Endothelial cell of umbilical vein (primary cell): Measurements from ENCODE around the gene OLIG1. TPM values are rescaled to one million over a fixed set of nuclear protein-coding genes. Genes with fewer than 3 reads are reported as not detected.

Experiments
- BruUV-seq: library from RNA; stranded (reverse); fragments of 400-500 nt; replicated peaks from 2 replicates; lab custom pipeline; 2021; lab: Mats Ljungman, UMichigan
- CTCF ChIA-PET: fragments of 300-600, 350-600 bp; sonication (Branson Sonifier 250); formaldehyde crosslinking; loops from one replicate; lab custom pipeline; 2021; ENCODE audit warnings: antibody characterized with exemption, inconsistent platforms; lab: Charles Lee
- POLR2A ChIA-PET: fragments of 300-600, 350-600 bp; sonication (Branson Sonifier 250); formaldehyde crosslinking; loops from one replicate; lab custom pipeline; 2021; ENCODE audit warnings: antibody characterized with exemption, inconsistent platforms; lab: Charles Lee
- DNase-seq: peaks from one replicate; pipeline ENCODE4 v3.0.0-alpha.2; 2011; ENCODE audit warnings: low read depth, low spot score
- FAIRE-seq: peaks from 2 replicates; lab custom pipeline; 2011; peaks lifted over from hg19 to GRCh38; lab: Jason Lieb, UNC
- H2AFZ ChIP-seq: 2 replicates; pipeline ENCODE4 v1.6.0; 2012; ENCODE audit warnings: low read depth, low read length, control low read depth, inconsistent platforms
- H3K27ac ChIP-seq: 2 replicates; pipeline ENCODE4 v1.5.1; 2011; ENCODE audit warnings: low read depth, mild to moderate bottlenecking, control low read depth, low read length, moderate library complexity; ENCODE audit not compliant: insufficient read depth
- H3K27me3 ChIP-seq, 2 experiments: 2 replicates each; pipeline versions ENCODE4 v1.6.0 to v1.6.1; 2011; ENCODE audit warnings: low read length in 2 of 2, mixed read lengths in 1 of 2; ENCODE audit not compliant: control insufficient read depth in 2 of 2, insufficient read depth in 2 of 2
- H3K36me3 ChIP-seq, 2 experiments: 2 replicates in 1 of 2; 3 replicates in 1 of 2; pipeline ENCODE4 v1.5.1; 2011; ENCODE audit warnings: low read length in 2 of 2, mild to moderate bottlenecking in 1 of 2, moderate library complexity in 1 of 2; ENCODE audit not compliant: control insufficient read depth in 2 of 2, insufficient read depth in 2 of 2; ENCODE audit errors: extremely low read depth in 1 of 2
- H3K4me1 ChIP-seq: 3 replicates; pipeline ENCODE4 v1.5.1; 2011; ENCODE audit warnings: mild to moderate bottlenecking, low read length; ENCODE audit not compliant: control insufficient read depth, insufficient read depth; ENCODE audit errors: extremely low read depth
- H3K4me2 ChIP-seq: 2 replicates; pipeline ENCODE4 v1.6.1; 2011; ENCODE audit warnings: low read length, control low read depth, mixed read lengths; ENCODE audit not compliant: insufficient read depth
- H3K4me3 ChIP-seq, 3 experiments: fragments of 200-600 bp in 1 of 3; sonication (generic), shearing (Covaris generic) in 1 of 3; replicated peaks in 1 of 3; 2 replicates each; pipeline ENCODE4 v1.5.1; 2011 to 2016; ENCODE audit warnings: control low read depth in 3 of 3, low read length in 3 of 3, mild to moderate bottlenecking in 2 of 3, inconsistent platforms in 1 of 3, low read depth in 1 of 3, moderate library complexity in 1 of 3; ENCODE audit not compliant: insufficient read depth in 1 of 3
- H3K79me2 ChIP-seq: 2 replicates; pipeline ENCODE4 v1.6.0; 2012; ENCODE audit warnings: low read length, inconsistent platforms; ENCODE audit not compliant: control insufficient read depth, insufficient read depth
- H3K9ac ChIP-seq: replicated peaks from 2 replicates; pipeline ENCODE3; 2011; ENCODE audit warnings: low read length, control low read depth; ENCODE audit not compliant: insufficient read depth; ENCODE audit errors: extremely low read depth
- H3K9me1 ChIP-seq: replicated peaks from 3 replicates; pipeline ENCODE4 v1.6.0; 2011; ENCODE audit warnings: mild to moderate bottlenecking, low read length; ENCODE audit not compliant: control insufficient read depth, insufficient read depth; ENCODE audit errors: extremely low read depth
- H3K9me3 ChIP-seq: replicated peaks from 2 replicates; pipeline ENCODE4 v1.5.1; 2012; ENCODE audit warnings: low read length, inconsistent platforms; ENCODE audit not compliant: control insufficient read depth, insufficient read depth
- H4K20me1 ChIP-seq: replicated peaks from 2 replicates; pipeline ENCODE3; 2011; ENCODE audit warnings: mild to moderate bottlenecking, low read length; ENCODE audit not compliant: control insufficient read depth, insufficient read depth; ENCODE audit errors: extremely low read depth
- EZH2 ChIP-seq: IDR thresholded peaks from 2 replicates; pipeline ENCODE4 v1.6.1; 2012; ENCODE audit warnings: borderline replicate concordance, low read depth, mild to moderate bottlenecking, moderate library complexity, low read length, inconsistent platforms; ENCODE audit not compliant: severe bottlenecking
- FOS ChIP-seq: IDR thresholded peaks from 2 replicates; pipeline ENCODE4 v1.6.1; 2011; ENCODE audit warnings: mild to moderate bottlenecking, low read length, moderate library complexity, borderline replicate concordance; ENCODE audit not compliant: insufficient read depth
- GATA2 ChIP-seq: IDR thresholded peaks from 2 replicates; pipeline ENCODE4 v1.7.0; 2011; ENCODE audit warnings: low read depth, mild to moderate bottlenecking, moderate library complexity, mixed read lengths, low read length; ENCODE audit not compliant: insufficient read length, insufficient read depth
- JUN ChIP-seq: IDR thresholded peaks from 2 replicates; pipeline ENCODE4 v1.6.1; 2011; ENCODE audit warnings: borderline replicate concordance, low read depth; ENCODE audit not compliant: insufficient read length, insufficient read depth
- MYC ChIP-seq: IDR thresholded peaks from one replicate; pipeline ENCODE4 v1.6.1; 2011; ENCODE audit warnings: mild to moderate bottlenecking, low read depth, low read length
- POLR2A ChIP-seq: IDR thresholded peaks from 2 replicates; pipeline ENCODE4 v1.6.1; 2012; ENCODE audit warnings: low read depth, mild to moderate bottlenecking, control low read depth, low read length
- POLR2AphosphoS5 ChIP-seq: IDR thresholded peaks from 2 replicates; pipeline ENCODE4 v1.6.1; 2012; ENCODE audit warnings: low read depth, mild to moderate bottlenecking, control low read depth, low read length, moderate library complexity; ENCODE audit not compliant: insufficient read depth
- dilution Hi-C: fragments of 300-500 bp; cut with MboI; formaldehyde crosslinking; loops from one replicate; pipeline ENCODE4 v1.15.0; 2019; ENCODE audit warnings: low sequenced_read_pairs; ENCODE audit not compliant: extremely low pct_ligation_motif_present
- intact Hi-C: fragments of 100-400 bp; cut with micrococcal nuclease; formaldehyde crosslinking; loops from one replicate; pipeline ENCODE4 v1.10.0; 2022
- polyA plus RNA-seq, 4 experiments: library from polyadenylated mRNA; depleted of rRNA in 3 of 4; stranded (reverse) in 3 of 4; unstranded in 1 of 4; fragments of >200 nt; gene quantifications; 2 replicates each; pipeline versions ENCODE4 v1.2.1 to v1.2.3, GENCODE V29; 2011 to 2012; ENCODE audit warnings: missing spikeins in 1 of 4
- total RNA-seq: library from RNA; stranded (reverse); gene quantifications from 2 replicates; pipeline ENCODE4 v1.2.3, GENCODE V29; 2021
- TF ChIP-seq, protein P1 (sequence below), 2 donors: IDR thresholded peaks; 1 replicate in 1 of 2; 2 replicates in 1 of 2; pipeline ENCODE4 v1.5.1; 2011; ENCODE audit warnings: low read length in 2 of 2, mild to moderate bottlenecking in 2 of 2, moderate library complexity in 2 of 2, control low read depth in 1 of 2, inconsistent platforms in 1 of 2, low read depth in 1 of 2; ENCODE audit not compliant: insufficient read depth in 1 of 2; ENCODE audit errors: extremely low read depth in 1 of 2
- TF ChIP-seq, protein P2 (sequence below): IDR thresholded peaks from 2 replicates; pipeline ENCODE4 v1.6.1; 2011; ENCODE audit not compliant: insufficient read depth, insufficient read length

Gene OLIG1
- total and polyA plus RNA-seq, 2 donors (not counting 3 experiments of a cell fraction or from before 2014, with no cell fraction given) = not detected

DNA sequence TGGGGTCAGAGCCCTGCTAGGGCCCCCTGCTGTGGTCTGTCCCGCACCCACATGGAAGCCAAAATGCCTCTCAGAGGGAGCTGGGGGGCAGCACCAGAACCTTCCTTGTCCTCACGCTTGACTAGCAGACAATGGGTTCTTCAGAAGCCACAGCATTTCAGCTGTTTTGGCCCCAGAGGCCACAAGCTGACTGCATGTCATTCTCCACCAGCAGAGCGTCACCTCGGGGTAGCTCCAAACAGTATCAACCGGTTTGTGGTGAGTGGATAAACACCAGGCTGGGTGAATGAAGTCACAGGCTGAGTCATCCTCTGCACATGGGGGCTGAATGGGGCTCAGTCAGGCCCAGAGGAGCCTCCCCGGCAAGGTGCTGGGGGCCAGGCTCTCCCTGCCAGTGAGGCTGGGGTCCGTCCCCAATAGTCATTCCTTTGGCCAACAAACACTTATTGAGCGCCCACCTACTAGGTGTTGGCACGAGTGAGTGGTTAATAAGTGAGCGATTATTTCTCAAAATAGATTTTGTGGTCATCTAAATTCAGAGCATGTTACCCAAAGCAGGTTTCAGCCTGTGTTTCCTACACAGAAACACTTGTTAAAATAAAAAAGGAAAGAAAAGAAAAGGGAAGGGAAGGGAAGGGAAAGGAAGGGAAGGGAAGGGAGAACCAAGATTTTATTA lies 9.1 kb downstream of the OLIG1 start:
- intact Hi-C loops (loop anchor here (10.0 kb wide), 1 partner anchor 54 kb away; the partner anchor contains the start of gene OLIG2), dilution Hi-C loops (no loop called here)
- Histone ChIP-seq H3K27me3 (peaks cover 28 to 31% of the 10 kb centered on the region in 2 experiments), H3K4me1 (no peaks in the 10 kb centered on the region), H3K79me2 (no peaks in the 10 kb centered on the region), H3K9me3 (no peaks in the 10 kb centered on the region), H2AFZ (no peak overlapping the region), H3K27ac (no peak overlapping the region), H4K20me1 (no peaks in the 10 kb centered on the region), H3K9ac (no peak overlapping the region), H3K4me3 (no peak overlapping the region), H3K9me1 (no peaks in the 10 kb centered on the region), H3K4me2 (no peak overlapping the region), H3K36me3 (no peaks in the 10 kb centered on the region)
- FAIRE-seq = no peak
- no TSS peak for BruUV-seq
- DNase-seq = no peak
- POLR2A ChIA-PET = no interaction called here
- CTCF ChIA-PET = interaction anchor here (0.9 kb wide), 1 partner anchor 85 kb away, joined by 3 read pairs; no protein-coding TSS in a partner anchor
- no peak for TF ChIP-seq POLR2A
- no peak for TF ChIP-seq POLR2AphosphoS5
- no peak for TF ChIP-seq MYC

DNA sequence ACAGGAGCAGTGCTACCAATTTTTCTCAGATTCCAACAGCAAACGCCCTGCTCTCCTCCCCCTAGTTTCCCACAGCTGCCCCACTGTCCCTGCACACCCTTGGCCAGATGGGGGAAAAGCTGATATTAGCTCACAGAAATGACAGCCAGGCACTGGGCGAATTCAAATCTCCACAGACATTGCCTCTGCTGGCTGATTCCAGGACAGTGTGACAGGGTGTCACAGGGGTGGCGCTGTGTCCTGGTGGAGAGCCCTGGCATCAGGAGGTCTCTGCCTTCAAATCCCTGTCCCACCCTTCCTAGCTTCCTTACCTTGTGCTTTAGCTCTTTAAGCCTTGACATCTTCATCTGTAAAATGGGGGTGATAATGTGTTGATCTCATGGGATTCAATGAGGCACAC lies 10.4 kb downstream of the OLIG1 start:
- FAIRE-seq = no peak
- CTCF ChIA-PET = interaction anchor here (1.1 kb wide), 1 partner anchor 86 kb away, joined by 3 read pairs; no protein-coding TSS in a partner anchor
- intact Hi-C loops = no loop called here

More for the DNA sequence above, 10.4 kb downstream of the OLIG1 start:
- Histone ChIP-seq H4K20me1 (no peaks in the 10 kb centered on the region), H3K9ac (no peak overlapping the region), H3K4me3 (no peak overlapping the region), H3K9me1 (no peaks in the 10 kb centered on the region), H3K27ac (no peak overlapping the region), H3K9me3 (no peaks in the 10 kb centered on the region), H2AFZ (no peak overlapping the region), H3K4me1 (no peaks in the 10 kb centered on the region), H3K4me2 (no peak overlapping the region), H3K36me3 (no peaks in the 10 kb centered on the region), H3K27me3 (peaks cover 18% of the 10 kb centered on the region in 2 experiments), H3K79me2 (no peaks in the 10 kb centered on the region)
- POLR2A ChIA-PET = no interaction called here
- no TSS peak for BruUV-seq
- dilution Hi-C loops = no loop called here
- TF ChIP-seq EZH2 = no peak
- no peak for TF ChIP-seq JUN
- TF ChIP-seq POLR2AphosphoS5 = no peak
- TF ChIP-seq MYC = no peak
- no peak for TF ChIP-seq POLR2A
- TF ChIP-seq, protein P1, sequence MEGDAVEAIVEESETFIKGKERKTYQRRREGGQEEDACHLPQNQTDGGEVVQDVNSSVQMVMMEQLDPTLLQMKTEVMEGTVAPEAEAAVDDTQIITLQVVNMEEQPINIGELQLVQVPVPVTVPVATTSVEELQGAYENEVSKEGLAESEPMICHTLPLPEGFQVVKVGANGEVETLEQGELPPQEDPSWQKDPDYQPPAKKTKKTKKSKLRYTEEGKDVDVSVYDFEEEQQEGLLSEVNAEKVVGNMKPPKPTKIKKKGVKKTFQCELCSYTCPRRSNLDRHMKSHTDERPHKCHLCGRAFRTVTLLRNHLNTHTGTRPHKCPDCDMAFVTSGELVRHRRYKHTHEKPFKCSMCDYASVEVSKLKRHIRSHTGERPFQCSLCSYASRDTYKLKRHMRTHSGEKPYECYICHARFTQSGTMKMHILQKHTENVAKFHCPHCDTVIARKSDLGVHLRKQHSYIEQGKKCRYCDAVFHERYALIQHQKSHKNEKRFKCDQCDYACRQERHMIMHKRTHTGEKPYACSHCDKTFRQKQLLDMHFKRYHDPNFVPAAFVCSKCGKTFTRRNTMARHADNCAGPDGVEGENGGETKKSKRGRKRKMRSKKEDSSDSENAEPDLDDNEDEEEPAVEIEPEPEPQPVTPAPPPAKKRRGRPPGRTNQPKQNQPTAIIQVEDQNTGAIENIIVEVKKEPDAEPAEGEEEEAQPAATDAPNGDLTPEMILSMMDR (IDR thresholded peaks at IDR 0.05; ENCODE audit: extremely low read depth in 1 of 2, insufficient read depth in 1 of 2, low read depth in 1 of 2, low read length in 2 of 2) = no peak
- TF ChIP-seq FOS = no peak
- no peak for TF ChIP-seq GATA2
- TF ChIP-seq, protein P2, sequence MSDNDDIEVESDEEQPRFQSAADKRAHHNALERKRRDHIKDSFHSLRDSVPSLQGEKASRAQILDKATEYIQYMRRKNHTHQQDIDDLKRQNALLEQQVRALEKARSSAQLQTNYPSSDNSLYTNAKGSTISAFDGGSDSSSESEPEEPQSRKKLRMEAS = no peak
- DNase-seq = no peak
